Esophagus squamous epithelium (tissue), 5 donors: Measurements from ENCODE around the gene ALOX5. TPM values are rescaled to one million over a fixed set of nuclear protein-coding genes. Genes with fewer than 3 reads are reported as not detected.
A peak's percentile ranks its signal among the peaks of the same experiment; 100 is the strongest.
"Not testable (repeated sequence)": the region's sequence is repeated elsewhere in the genome, so short reads cannot be mapped to it uniquely, and the experiment has no call there.

Source experiments
- DNase-seq: peaks from one replicate; lab custom pipeline; 2025; lab: John Stamatoyannopoulos, UW
- H3K27ac ChIP-seq, 4 donors: fragments of 200-600 bp; sonication (generic); one replicate each; pipeline ENCODE4 v1.5.1; 2016 to 2019; ENCODE audit warnings: mild to moderate bottlenecking in 1 of 4
- H3K27me3 ChIP-seq, 4 donors: fragments of 200-600 bp; sonication (generic); 1 replicate in 3 of 4; 2 replicates in 1 of 4; pipeline versions ENCODE4 v1.5.1 to v1.6.0; 2017 to 2021; ENCODE audit warnings: antibody characterized with exemption in 1 of 4
- H3K36me3 ChIP-seq, 3 donors: fragments of 200-600 bp; sonication (generic); one replicate each; pipeline ENCODE4 v1.5.1; 2016 to 2019
- H3K4me1 ChIP-seq, 3 donors: fragments of 200-600 bp; sonication (generic); one replicate each; pipeline ENCODE4 v1.5.1; 2017 to 2019
- H3K4me3 ChIP-seq, 4 donors: fragments of 200-600 bp; sonication (generic); 1 replicate in 3 of 4; 2 replicates in 1 of 4; pipeline ENCODE4 v1.5.1; 2016 to 2019; ENCODE audit warnings: mild to moderate bottlenecking in 2 of 4, moderate library complexity in 1 of 4
- H3K9me3 ChIP-seq, 3 donors: fragments of 200-600 bp; sonication (generic); one replicate each; pipeline ENCODE4 v1.5.1; 2016 to 2019
- POLR2A ChIP-seq, 4 donors: fragments of 450-650 bp; IDR thresholded peaks; one replicate each; pipeline ENCODE4 v1.6.1; 2017; ENCODE audit warnings: antibody characterized with exemption in 4 of 4, mild to moderate bottlenecking in 4 of 4, moderate library complexity in 3 of 4
- WGBS, 2 donors: methylation state at CpG; one replicate each; pipeline ENCODE4 v1.1.5; 2018; 5-methylcytosine and 5-hydroxymethylcytosine counted together
- intact Hi-C: fragments of 100-400 bp; cut with DNase I; formaldehyde crosslinking; loops from one replicate; pipeline ENCODE4 v1.15.0; 2022
- total RNA-seq, 4 donors: library from RNA; depleted of rRNA; stranded (reverse); fragments of >200 nt; gene quantifications; one replicate each; pipeline ENCODE4 v1.1.0, GENCODE V29; 2016
- TF ChIP-seq, protein P1 (sequence below), 6 experiments: fragments of 450-650 bp in 4 of 6; fragments of 200-600 bp in 2 of 6; sonication (generic) in 2 of 6; IDR thresholded peaks; one replicate each; pipeline ENCODE4 v1.5.1; 2016 to 2019; ENCODE audit warnings: antibody characterized with exemption in 6 of 6, mild to moderate bottlenecking in 4 of 6, moderate library complexity in 4 of 6
- donor health status: DM: yes; HTN: yes; CAD: no.

The ALOX5 gene
- total RNA-seq, 4 donors from 2014 or later = 10.6 to 40.4 (median 16.9) TPM

- intact Hi-C loops = no loop called here
- Histone ChIP-seq H3K27me3 (no peaks in the 10 kb centered on the region), H3K4me1 (peaks cover 0 to 48% (median 0%) of the 10 kb centered on the region in 3 donors), H3K4me3 (no peak overlapping the region), H3K27ac (peak overlapping the region in 3 of 4 donors; percentile 40 to 44 (median 41)), H3K9me3 (peaks cover 0 to 3% (median 0%) of the 10 kb centered on the region in 3 donors), H3K36me3 (no peaks in the 10 kb centered on the region)
- no peak for TF ChIP-seq POLR2A (IDR thresholded peaks at IDR 0.05)
- TF ChIP-seq, protein P1, sequence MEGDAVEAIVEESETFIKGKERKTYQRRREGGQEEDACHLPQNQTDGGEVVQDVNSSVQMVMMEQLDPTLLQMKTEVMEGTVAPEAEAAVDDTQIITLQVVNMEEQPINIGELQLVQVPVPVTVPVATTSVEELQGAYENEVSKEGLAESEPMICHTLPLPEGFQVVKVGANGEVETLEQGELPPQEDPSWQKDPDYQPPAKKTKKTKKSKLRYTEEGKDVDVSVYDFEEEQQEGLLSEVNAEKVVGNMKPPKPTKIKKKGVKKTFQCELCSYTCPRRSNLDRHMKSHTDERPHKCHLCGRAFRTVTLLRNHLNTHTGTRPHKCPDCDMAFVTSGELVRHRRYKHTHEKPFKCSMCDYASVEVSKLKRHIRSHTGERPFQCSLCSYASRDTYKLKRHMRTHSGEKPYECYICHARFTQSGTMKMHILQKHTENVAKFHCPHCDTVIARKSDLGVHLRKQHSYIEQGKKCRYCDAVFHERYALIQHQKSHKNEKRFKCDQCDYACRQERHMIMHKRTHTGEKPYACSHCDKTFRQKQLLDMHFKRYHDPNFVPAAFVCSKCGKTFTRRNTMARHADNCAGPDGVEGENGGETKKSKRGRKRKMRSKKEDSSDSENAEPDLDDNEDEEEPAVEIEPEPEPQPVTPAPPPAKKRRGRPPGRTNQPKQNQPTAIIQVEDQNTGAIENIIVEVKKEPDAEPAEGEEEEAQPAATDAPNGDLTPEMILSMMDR (IDR thresholded peaks at IDR 0.05) = no peak
- WGBS, 2 donors = 13 to 40% methylated on average over 1 of the region's 1 CpG
- DNase-seq = no peak
Observed at GRCh38 chr10:45353186-45353585, 20.8 kb upstream of the ALOX5 start.

- Histone ChIP-seq H3K9me3 (no peaks in the 10 kb centered on the region), H3K27me3 (no peaks in the 10 kb centered on the region), H3K4me1 (peaks cover 0 to 48% (median 0%) of the 10 kb centered on the region in 3 donors), H3K4me3 (no peak overlapping the region), H3K27ac (peak overlapping the region in 2 of 4 donors; percentile 40 to 41), H3K36me3 (no peaks in the 10 kb centered on the region)
- no peak for DNase-seq
- intact Hi-C loops = no loop called here
- TF ChIP-seq, protein P1 (IDR thresholded peaks at IDR 0.05) = no peak
- no peak for TF ChIP-seq POLR2A (IDR thresholded peaks at IDR 0.05)
- WGBS, 2 donors = 89 to 100% methylated on average over 1 to 3 of the region's 3 CpGs
Observed at GRCh38 chr10:45354261-45354660, 19.8 kb upstream of the ALOX5 start.

DNA sequence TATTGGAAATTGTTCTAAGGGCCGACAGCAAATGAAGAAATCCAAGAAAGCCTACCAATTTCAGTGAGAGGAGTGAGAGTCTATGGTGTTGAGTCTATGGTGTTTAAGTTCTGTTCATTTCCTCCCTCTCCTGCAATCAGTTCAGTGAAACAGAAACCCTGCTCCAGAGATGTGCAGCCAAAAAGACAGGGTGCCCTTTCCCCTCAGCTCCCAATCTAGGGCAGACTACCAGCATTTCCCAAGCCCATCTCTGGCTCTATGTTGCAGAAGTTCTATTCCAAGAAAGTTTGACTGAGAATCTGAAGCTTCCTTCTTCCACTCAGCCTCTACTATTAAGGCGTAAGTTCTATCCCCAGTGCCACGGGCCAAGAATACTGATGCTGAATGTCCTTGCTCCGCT is 18.5 kb upstream of the ALOX5 start:
- Histone ChIP-seq H3K9me3 (no peaks in the 10 kb centered on the region), H3K36me3 (no peaks in the 10 kb centered on the region), H3K27me3 (no peaks in the 10 kb centered on the region), H3K27ac (no peak overlapping the region), H3K4me1 (peaks cover 0 to 48% (median 0%) of the 10 kb centered on the region in 3 donors), H3K4me3 (no peak overlapping the region)
- TF ChIP-seq, protein P1 (IDR thresholded peaks at IDR 0.05) = no peak
- TF ChIP-seq POLR2A (IDR thresholded peaks at IDR 0.05) = no peak
- 77 to 85% methylated on average over 4 of the region's 4 CpGs for WGBS, 2 donors
- DNase-seq = no peak
- intact Hi-C loops = no loop called here

DNA sequence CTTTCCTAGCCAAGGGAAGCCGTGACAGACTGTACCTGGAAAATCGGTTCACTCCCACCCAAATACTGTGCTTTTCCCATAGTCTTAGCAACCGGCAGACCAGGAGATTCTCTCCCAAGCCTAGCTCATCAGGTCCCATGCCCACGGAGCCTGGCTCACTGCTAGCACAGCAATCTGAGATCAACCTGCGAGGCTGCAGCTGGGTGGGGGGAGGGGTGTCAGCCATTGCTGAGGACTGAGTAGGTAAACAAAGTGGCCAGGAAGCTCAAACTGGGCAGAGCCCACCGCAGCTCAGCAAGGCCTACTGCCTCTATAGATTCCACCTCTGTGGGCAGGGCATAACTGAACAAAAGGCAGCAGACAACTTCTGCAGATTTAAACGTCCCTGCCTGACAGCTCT is 15.1 kb upstream of the ALOX5 start:
- H3K4me1 ChIP-seq = peaks cover 0 to 39% (median 0%) of the 10 kb centered on the region in 3 donors
- WGBS, 2 donors = 63 to 66% methylated on average over 3 to 4 of the region's 7 CpGs
- H3K4me3 ChIP-seq, H3K27me3 ChIP-seq, DNase-seq, H3K36me3 ChIP-seq, H3K27ac ChIP-seq, intact Hi-C loops, H3K9me3 ChIP-seq: not testable (repeated sequence)

GRCh38 chr10:45361983-45362799 is 11.8 kb upstream of the ALOX5 start:
- H3K27me3 ChIP-seq, DNase-seq, H3K9me3 ChIP-seq, intact Hi-C loops, H3K36me3 ChIP-seq: not testable (repeated sequence)
- Histone ChIP-seq H3K4me3 (peak overlapping the region; percentile 23 to 49 (median 33)), H3K27ac (peak overlapping the region in 1 of 4 donors; percentile 36), H3K4me1 (peaks cover 0 to 11% (median 0%) of the 10 kb centered on the region in 3 donors)
- 41 to 59% methylated on average over 7 to 12 of the region's 18 CpGs for WGBS, 2 donors
- TF ChIP-seq, protein P1 (IDR thresholded peaks at IDR 0.05) = peak in 1 of 6 experiments; percentile 16

DNA sequence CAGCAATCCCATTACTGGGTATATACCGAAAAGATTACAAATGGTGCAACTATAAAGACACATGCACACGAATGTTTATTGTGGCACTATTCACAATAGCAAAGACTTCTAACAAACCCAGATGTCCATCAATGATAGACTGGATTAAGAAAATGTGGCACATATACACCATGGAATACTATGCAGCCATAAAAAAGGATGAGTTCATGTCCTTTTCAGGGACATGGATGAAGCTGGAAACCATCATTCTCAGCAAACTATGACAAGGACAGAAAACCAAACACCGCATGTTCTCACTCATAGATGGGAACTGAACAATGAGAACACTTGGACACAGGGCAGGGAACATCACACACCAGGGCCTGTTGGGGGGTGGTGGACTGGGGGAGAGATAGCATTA is 6.4 kb upstream of the ALOX5 start:
- 85 to 93% methylated on average over 3 of the region's 3 CpGs for WGBS, 2 donors
- H3K36me3 ChIP-seq, intact Hi-C loops, H3K4me1 ChIP-seq, H3K27ac ChIP-seq, H3K9me3 ChIP-seq, DNase-seq, H3K27me3 ChIP-seq, H3K4me3 ChIP-seq: not testable (repeated sequence)
